Activated CD8-positive, alpha-beta memory T cell treated with anti-CD3 and anti-CD28 coated beads, Interleukin-2, amount 10 ng/mL, durations not matched to agents 7 days and 5 days (primary cell): ENCODE data around the gene REXO1. TPM values are rescaled to one million over a fixed set of nuclear protein-coding genes. Genes with fewer than 3 reads are reported as not detected.

Experiments
- ATAC-seq: fragments of 150-1000 bp; cut with Tn5 transposase; one replicate; pipeline ENCODE4 v1.10.0; 2021; ENCODE audit warnings: moderate library complexity
- CTCF ChIA-PET: fragments of 350-600 bp; sonication (Branson Sonifier 250); formaldehyde crosslinking; loops from one replicate; lab custom pipeline; 2021; ENCODE audit warnings: antibody characterized with exemption; lab: Charles Lee
- DNase-seq: peaks from one replicate; pipeline ENCODE4 v3.0.0-alpha.2; 2020
- H3K27ac Mint-ChIP-seq: one replicate; pipeline ENCODE4 v1.8.0; 2021; ENCODE audit warnings: mild to moderate bottlenecking, mixed read lengths
- H3K27me3 Mint-ChIP-seq: one replicate; pipeline ENCODE4 v1.8.0; 2021; ENCODE audit warnings: mixed read lengths
- H3K36me3 Mint-ChIP-seq: one replicate; pipeline ENCODE4 v1.8.0; 2021; ENCODE audit warnings: mild to moderate bottlenecking, mixed read lengths
- H3K4me1 Mint-ChIP-seq: one replicate; pipeline ENCODE4 v1.8.0; 2021; ENCODE audit warnings: mixed read lengths
- H3K4me3 Mint-ChIP-seq: one replicate; pipeline ENCODE4 v1.8.0; 2021; ENCODE audit warnings: mild to moderate bottlenecking, moderate library complexity, mixed read lengths
- H3K9me3 Mint-ChIP-seq: one replicate; pipeline ENCODE4 v1.8.0; 2022; ENCODE audit warnings: low read depth, mixed read lengths
- total RNA-seq, 2 experiments: library from RNA; stranded (reverse); gene quantifications; one replicate each; pipeline ENCODE4 v1.2.3, GENCODE V29; 2021

Gene REXO1
- total RNA-seq, 2 experiments from 2014 or later: 58.4 to 68.4 TPM

GRCh38 chr19:1823539-1824251 lies 24.6 kb downstream of the REXO1 start:
- H3K4me3 Mint-ChIP-seq: no peak overlapping the region
- ATAC-seq (no peak), DNase-seq (no peak)
- no peak overlapping the region for H3K27ac Mint-ChIP-seq
- H3K9me3 Mint-ChIP-seq: no peaks in the 10 kb centered on the region
- H3K27me3 Mint-ChIP-seq: no peaks in the 10 kb centered on the region
- CTCF ChIA-PET: interaction anchor here (1.2 to 3.8 kb wide), 4 partner anchors 9 to 277 kb away, joined by 3 to 32 read pairs (median 5); no protein-coding TSS in a partner anchor
- H3K36me3 Mint-ChIP-seq: peaks cover 8% of the 10 kb centered on the region
- no peaks in the 10 kb centered on the region for H3K4me1 Mint-ChIP-seq

GRCh38 chr19:1823020-1823419 lies 25.3 kb downstream of the REXO1 start:
- no peak for DNase-seq
- H3K27me3 Mint-ChIP-seq: no peaks in the 10 kb centered on the region
- H3K4me3 Mint-ChIP-seq: no peak overlapping the region
- no peaks in the 10 kb centered on the region for H3K9me3 Mint-ChIP-seq
- no peak for ATAC-seq
- no peak overlapping the region for H3K27ac Mint-ChIP-seq
- peaks cover 10% of the 10 kb centered on the region for H3K36me3 Mint-ChIP-seq
- CTCF ChIA-PET: interaction anchor here (1.2 to 1.8 kb wide), 3 partner anchors 9 to 276 kb away, joined by 3 to 6 read pairs (median 4); no protein-coding TSS in a partner anchor
- no peaks in the 10 kb centered on the region for H3K4me1 Mint-ChIP-seq

- H3K27me3 Mint-ChIP-seq: no peaks in the 10 kb centered on the region
- H3K4me1 Mint-ChIP-seq: no peaks in the 10 kb centered on the region
- CTCF ChIA-PET: interaction anchor here (1.3 kb wide), 1 partner anchor 15 kb away, joined by 3 read pairs; no protein-coding TSS in a partner anchor
- H3K9me3 Mint-ChIP-seq: no peaks in the 10 kb centered on the region
- no peak overlapping the region for H3K27ac Mint-ChIP-seq
- H3K36me3 Mint-ChIP-seq: peaks cover 10% of the 10 kb centered on the region
- ATAC-seq (no peak), DNase-seq (no peak)
- no peak overlapping the region for H3K4me3 Mint-ChIP-seq
These were observed 26.1 kb downstream of the REXO1 start for GRCh38 chr19:1822210-1822609.

- DNase-seq (no peak), ATAC-seq (no peak)
- H3K36me3 Mint-ChIP-seq: peaks cover 14% of the 10 kb centered on the region
- no peaks in the 10 kb centered on the region for H3K4me1 Mint-ChIP-seq
- H3K9me3 Mint-ChIP-seq: no peaks in the 10 kb centered on the region
- CTCF ChIA-PET: interaction anchor here (1.1 to 1.8 kb wide), 2 partner anchors 19 to 23 kb away, joined by 3 to 5 read pairs; no protein-coding TSS in a partner anchor
- no peak overlapping the region for H3K27ac Mint-ChIP-seq
- H3K27me3 Mint-ChIP-seq: no peaks in the 10 kb centered on the region
- H3K4me3 Mint-ChIP-seq: no peak overlapping the region
These were observed 28.7 kb downstream of the REXO1 start for GRCh38 chr19:1819341-1820255.

- CTCF ChIA-PET: interaction anchor here (1.8 kb wide), 1 partner anchor 22 kb away, joined by 5 read pairs; no protein-coding TSS in a partner anchor
- H3K27me3 Mint-ChIP-seq: no peaks in the 10 kb centered on the region
- DNase-seq (no peak), ATAC-seq (no peak)
- H3K36me3 Mint-ChIP-seq: peaks cover 14% of the 10 kb centered on the region
- no peak overlapping the region for H3K4me3 Mint-ChIP-seq
- no peak overlapping the region for H3K27ac Mint-ChIP-seq
- H3K9me3 Mint-ChIP-seq: no peaks in the 10 kb centered on the region
- no peaks in the 10 kb centered on the region for H3K4me1 Mint-ChIP-seq
These were observed 29.6 kb downstream of the REXO1 start for GRCh38 chr19:1818549-1819195.

- Mint-ChIP-seq H3K4me1 (peaks cover 6% of the 10 kb centered on the region), H3K9me3 (no peaks in the 10 kb centered on the region), H3K4me3 (no peak overlapping the region), H3K27me3 (no peaks in the 10 kb centered on the region), H3K27ac (no peak overlapping the region), H3K36me3 (peaks cover 14% of the 10 kb centered on the region)
- ATAC-seq (no peak), DNase-seq (no peak)
- CTCF ChIA-PET: interaction anchor here (1.6 kb wide), 1 partner anchor 20 kb away, joined by 5 read pairs; no protein-coding TSS in a partner anchor
These were observed 30.6 kb downstream of the REXO1 start for GRCh38 chr19:1817553-1818179.

- CTCF ChIA-PET: interaction anchor here (1.6 kb wide), 1 partner anchor 21 kb away, joined by 5 read pairs; no protein-coding TSS in a partner anchor
- Mint-ChIP-seq H3K4me1 (peaks cover 9% of the 10 kb centered on the region), H3K36me3 (peaks cover 14% of the 10 kb centered on the region), H3K27me3 (no peaks in the 10 kb centered on the region), H3K9me3 (no peaks in the 10 kb centered on the region), H3K4me3 (no peak overlapping the region), H3K27ac (no peak overlapping the region)
- no peak for ATAC-seq
- DNase-seq: no peak
These were observed 31.6 kb downstream of the REXO1 start for GRCh38 chr19:1816530-1817298.

GRCh38 chr19:1815605-1816529 lies 32.4 kb downstream of the REXO1 start:
- Mint-ChIP-seq H3K36me3 (peaks cover 12% of the 10 kb centered on the region), H3K27me3 (no peaks in the 10 kb centered on the region), H3K27ac (no peak overlapping the region), H3K4me1 (peaks cover 13% of the 10 kb centered on the region), H3K4me3 (no peak overlapping the region), H3K9me3 (no peaks in the 10 kb centered on the region)
- ATAC-seq: no peak
- no peak for DNase-seq
- CTCF ChIA-PET: interaction anchor here (2.9 kb wide), 1 partner anchor 10 kb away, joined by 19 read pairs; no protein-coding TSS in a partner anchor

- no peak overlapping the region for H3K27ac Mint-ChIP-seq
- peaks cover 14% of the 10 kb centered on the region for H3K4me1 Mint-ChIP-seq
- no peaks in the 10 kb centered on the region for H3K9me3 Mint-ChIP-seq
- CTCF ChIA-PET: interaction anchor here (0.7 to 2.9 kb wide), 5 partner anchors 9 to 269 kb away, joined by 4 to 19 read pairs (median 4); no protein-coding TSS in a partner anchor
- no peaks in the 10 kb centered on the region for H3K27me3 Mint-ChIP-seq
- H3K36me3 Mint-ChIP-seq: peaks cover 8% of the 10 kb centered on the region
- no peak for ATAC-seq
- DNase-seq: no peak
- H3K4me3 Mint-ChIP-seq: no peak overlapping the region
These were observed 33.3 kb downstream of the REXO1 start for GRCh38 chr19:1814833-1815604.

GRCh38 chr19:1814391-1814790 lies 33.9 kb downstream of the REXO1 start:
- CTCF ChIA-PET: interaction anchor here (0.8 to 2.9 kb wide), 5 partner anchors 9 to 268 kb away, joined by 4 to 19 read pairs (median 4); no protein-coding TSS in a partner anchor
- Mint-ChIP-seq H3K27ac (peak overlapping the region; percentile 56), H3K36me3 (peaks cover 8% of the 10 kb centered on the region), H3K9me3 (no peaks in the 10 kb centered on the region), H3K4me3 (no peak overlapping the region), H3K27me3 (no peaks in the 10 kb centered on the region), H3K4me1 (peaks cover 14% of the 10 kb centered on the region)
- DNase-seq (no peak), ATAC-seq (no peak)
